Muscle of arm (tissue), 12 donors: ENCODE data around the gene CDT1. TPM values are rescaled to one million over a fixed set of nuclear protein-coding genes. Genes with fewer than 3 reads are reported as not detected.
"Not testable (repeated sequence)": the region's sequence is repeated elsewhere in the genome, so short reads cannot be mapped to it uniquely, and the experiment has no call there.

Experiments
- DNase-seq: peaks from one replicate; pipeline ENCODE4 v3.0.0-alpha.2; 2013
- polyA plus RNA-seq, 12 donors: library from polyadenylated mRNA; unstranded; fragments of 120-200 nt; gene quantifications; one replicate each; pipeline ENCODE4 v1.2.1, GENCODE V29; 2013; ENCODE audit not compliant: insufficient read length in 12 of 12

The CDT1 gene
- polyA plus RNA-seq, 12 donors, result 4.5 to 26.0 (median 6.3) TPM; not detected in 1

GRCh38 chr16:88767546-88768070 lies 36.0 kb upstream of the CDT1 start:
- DNase-seq, result no peak

- no peak for DNase-seq
These were observed 35.4 kb upstream of the CDT1 start for GRCh38 chr16:88768071-88768783.

DNA sequence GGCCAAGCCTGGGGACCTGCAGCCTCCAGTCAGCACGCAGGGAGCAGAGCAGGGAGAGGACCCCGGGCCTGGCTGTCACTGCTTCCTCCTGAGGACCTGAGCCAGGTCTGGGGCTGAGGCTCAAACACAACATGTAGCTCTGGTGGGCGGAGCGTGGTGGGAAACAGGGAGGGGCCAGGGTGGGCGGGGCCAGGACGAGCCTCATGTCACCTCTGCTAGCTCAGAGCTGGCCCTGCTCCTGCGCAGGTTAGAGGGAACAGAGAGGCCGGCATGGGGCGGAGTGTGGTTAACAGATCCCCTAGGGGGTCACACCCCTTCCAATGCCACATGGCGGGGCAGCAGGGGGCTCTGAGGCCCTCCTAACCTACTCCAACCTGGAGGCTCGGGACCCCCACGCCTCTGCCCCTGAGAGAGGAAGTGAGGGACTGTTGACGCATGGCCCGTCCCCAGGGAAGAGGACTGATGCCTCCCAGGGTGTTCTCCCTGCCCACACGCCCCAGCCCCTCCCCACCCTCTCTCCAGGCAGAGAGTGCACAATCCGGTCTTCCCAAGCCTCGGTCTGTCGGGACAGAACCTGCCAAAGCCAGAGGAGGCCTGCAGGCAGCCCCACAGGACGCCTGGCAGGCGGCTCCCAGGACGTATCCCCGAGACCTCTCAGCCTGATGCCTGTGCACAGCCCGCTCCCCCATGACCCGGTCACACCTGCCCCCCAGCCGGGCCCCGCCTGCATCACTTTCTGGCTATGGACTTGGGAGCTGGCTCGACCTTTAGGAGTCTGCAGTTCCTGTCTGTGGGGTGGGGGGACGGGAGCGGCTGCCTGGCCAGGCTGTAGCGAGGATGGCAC lies 33.8 kb upstream of the CDT1 start:
- no peak for DNase-seq

DNA sequence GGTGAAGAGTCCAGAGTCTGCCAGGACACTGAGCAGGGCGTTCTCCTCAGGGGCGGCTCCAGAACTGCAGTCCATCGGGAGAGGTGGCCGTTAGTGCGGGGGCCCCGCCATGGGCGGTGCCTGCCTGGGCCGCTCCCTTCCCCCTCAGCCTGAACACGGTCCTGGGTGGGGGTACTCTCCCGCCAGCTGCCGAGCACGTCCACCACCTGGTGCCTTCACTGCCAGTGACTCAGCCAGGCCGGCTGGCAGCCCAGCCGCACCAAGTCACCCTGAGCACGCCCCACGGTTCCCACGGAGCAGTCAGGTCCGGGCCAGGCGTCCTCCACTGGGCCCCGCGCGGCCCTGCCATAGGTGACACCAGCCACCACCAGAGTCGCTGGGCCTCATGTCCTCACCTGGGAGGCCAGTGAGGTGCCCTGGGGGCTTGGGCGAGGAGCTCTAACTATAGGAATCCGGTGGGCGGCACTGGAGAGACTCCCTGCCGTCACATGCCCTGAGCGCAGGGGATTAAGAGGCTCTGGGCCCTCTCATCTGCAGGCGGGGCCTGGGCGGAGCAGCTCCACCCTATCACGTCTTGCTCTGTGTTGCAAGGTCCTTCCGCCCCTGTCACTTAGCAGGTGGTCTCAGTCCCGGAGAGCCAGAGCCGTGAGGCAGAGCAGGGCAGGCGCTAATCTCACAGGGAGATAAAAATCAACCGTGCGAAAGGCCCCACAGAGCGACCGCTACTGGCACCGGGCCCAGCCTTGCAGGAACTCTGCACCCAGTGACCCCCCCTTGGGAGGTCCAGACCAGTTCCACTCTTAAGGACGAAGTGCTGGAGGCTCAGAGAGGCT lies 32.9 kb upstream of the CDT1 start:
- no peak for DNase-seq

DNA sequence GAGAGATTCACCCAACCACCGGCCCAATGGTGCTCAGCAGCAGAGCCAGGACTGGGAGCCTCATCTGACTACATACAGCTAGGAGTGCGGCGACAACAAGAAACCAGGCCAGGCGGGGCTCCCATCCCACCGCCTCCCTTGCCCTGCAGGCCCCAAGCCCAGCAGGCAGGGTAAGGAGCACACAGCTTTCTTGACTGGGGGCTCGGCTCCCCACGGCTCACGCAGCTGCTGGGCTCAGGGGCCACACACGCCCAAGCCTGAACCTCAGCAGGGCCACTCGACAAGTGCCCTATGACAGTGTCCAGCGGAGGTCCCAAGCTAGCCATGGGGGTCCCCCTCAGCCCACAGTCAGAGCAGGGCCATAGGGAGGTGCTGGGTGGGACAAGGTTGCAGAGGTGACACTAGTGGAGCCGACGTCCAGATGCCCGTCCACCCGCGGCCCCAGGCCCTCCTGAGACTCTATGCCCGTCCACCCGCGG lies 32.3 kb upstream of the CDT1 start:
- DNase-seq, result no peak

GRCh38 chr16:88771781-88772180 lies 31.8 kb upstream of the CDT1 start:
- not testable (repeated sequence) for DNase-seq

GRCh38 chr16:88772871-88773811 lies 30.4 kb upstream of the CDT1 start:
- peak; percentile 58 for DNase-seq

DNA sequence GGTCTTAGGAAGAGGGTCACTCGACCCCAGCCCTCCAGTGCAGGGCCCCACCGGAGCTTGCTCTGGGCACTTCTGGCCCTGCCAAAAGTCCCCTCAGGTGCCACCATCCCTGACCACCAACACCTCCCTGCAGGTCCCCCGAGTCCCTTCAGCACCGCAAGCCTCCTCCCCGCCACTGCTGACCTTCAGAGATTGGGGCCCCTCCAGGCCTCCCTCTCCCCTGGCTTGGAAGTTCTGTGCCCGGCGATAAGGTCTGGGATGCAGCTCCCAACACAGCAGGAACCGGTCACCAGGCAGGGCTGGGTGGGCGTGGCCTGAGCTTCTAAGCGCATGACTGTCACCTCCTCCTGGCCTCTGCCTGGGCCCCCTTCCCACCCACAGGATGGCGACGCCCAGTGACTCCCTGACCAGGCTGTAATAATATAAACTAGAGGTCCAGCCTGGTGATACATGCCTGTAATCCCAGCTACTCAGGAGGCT lies 29.7 kb upstream of the CDT1 start:
- DNase-seq, result no peak

DNA sequence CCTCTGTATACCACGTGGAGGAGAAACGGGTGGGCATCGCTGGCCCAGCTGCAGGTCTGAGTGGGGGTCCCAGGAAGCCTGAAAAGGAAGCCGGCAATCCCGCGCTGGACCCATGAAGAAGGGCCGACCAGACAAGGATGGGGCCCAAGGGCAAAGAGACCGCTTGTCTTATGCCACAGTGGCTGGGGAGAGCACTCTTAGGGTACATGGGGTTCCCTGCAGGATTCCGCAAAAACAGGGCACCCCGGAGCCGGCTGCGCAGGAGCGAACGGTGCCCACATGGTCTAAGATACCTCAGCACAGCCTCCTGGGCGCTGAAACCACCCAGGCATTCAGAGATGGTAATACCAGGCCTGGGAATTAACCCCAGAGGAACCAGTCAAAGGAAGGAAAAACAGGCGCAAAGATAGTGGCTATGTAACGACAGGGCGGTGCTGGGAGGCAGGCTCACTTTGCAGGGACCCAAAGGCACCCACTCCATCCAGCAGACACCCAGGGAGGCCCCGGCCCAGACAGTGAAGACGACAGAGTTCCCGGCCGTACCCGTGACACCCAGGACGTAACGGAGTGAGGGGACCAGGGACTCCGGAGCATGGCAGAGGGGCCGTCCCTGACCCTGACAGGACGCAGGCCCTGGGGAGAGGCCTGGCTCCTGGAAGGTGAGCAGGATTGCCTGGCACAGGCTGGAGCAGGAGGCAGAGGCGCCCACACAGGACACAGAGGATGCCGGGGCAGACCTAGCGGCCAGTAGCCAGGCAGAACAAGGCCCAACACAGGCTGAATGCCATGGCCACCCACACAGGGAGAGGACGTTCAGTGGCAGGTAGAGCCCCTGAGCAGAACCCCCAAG lies 28.8 kb upstream of the CDT1 start:
- DNase-seq, result no peak

DNA sequence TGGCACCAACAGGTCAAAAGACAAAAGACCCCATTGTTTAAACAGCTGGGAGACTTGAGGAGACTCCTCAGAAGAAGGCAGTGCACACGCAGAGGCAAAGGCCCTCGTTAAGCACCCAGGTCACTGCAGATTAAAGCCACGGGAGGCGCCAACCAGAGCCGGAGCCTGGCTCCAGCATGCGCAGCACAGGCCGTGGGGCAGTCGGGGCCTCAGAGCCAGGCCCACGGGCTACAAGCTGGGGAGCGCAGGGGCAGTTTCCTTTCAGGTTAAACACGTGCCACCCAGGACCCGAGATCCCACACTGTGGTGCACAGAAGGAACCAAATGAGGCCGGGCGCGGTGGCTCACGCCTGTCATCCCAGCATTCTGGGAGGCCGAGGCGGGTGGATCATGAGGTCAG lies 27.8 kb upstream of the CDT1 start:
- no peak for DNase-seq

- no peak for DNase-seq
These were observed 25.9 kb upstream of the CDT1 start for GRCh38 chr16:88777471-88778270.

DNA sequence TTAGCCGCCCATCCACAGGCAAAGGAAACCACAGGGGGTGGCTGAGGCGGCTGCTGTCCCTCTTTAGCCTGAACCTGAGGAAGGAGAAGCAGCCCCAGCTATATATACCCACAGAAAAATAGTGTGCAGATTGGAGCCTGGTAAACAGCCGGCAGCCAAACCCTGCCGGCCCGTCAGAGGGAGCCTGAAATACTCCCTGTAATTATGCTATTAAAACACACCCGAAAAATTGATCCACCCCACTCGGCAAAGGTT lies 25.4 kb upstream of the CDT1 start:
- no peak for DNase-seq

DNA sequence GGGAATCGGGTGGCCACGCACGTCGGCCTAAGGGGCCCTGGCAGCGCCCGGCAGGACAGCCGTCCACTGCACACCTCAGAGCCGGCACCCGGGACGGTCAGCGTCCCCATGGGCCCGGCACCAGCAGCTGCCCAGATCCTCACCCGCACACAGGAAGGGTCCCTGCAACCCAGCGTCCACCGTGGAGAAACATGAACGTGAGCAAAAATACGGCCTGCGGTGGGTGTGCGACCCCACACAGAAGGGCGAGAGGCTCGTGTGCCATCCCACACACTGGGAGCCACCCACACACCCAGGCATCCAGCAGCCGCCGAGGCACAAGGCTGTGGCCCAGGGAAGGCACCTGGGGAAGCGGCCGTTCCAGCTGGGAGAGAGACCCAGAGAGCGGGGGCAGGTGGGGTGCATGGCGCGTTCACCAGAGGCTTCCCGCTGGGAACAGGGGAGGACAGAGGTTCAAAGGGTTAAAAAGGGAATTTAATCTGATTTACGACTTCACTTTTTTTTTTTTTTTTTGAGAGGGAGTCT lies 25.0 kb upstream of the CDT1 start:
- no peak for DNase-seq

DNA sequence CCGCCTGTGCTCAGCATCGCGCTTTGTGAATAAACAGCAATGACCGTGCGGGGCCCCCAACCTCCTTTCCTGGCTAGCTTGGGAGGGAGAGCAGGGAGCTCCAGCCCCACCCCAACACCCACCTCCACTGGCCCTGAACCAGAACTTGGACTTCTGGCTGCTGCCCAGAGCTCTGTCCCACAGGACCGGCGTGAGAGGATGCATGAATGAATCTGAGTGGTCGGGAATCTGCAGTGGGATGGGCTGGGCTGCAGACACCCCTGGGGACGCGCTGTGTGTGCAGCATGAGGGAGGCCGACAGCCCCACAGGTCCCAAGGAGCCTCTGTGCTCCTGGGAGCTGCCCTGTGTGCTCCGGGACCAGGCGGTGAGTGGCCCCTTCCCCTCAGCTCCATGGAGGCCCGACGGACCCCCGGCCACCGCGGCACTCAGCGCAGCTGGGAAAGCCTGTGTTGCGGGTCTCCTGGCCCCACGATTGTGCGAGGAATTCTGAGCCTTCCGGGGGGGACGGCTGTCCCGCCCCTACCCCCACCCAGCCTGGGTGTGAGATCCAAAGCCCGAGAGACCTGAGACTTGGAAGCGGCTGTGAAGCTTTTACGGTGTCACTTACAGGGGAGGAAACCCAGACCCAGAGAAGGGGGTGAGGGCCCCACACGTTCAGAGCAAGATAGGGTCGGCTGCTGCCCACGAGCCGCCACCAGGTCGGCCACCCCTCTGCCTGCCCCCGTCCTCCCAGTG lies 24.0 kb upstream of the CDT1 start:
- DNase-seq, result no peak

DNA sequence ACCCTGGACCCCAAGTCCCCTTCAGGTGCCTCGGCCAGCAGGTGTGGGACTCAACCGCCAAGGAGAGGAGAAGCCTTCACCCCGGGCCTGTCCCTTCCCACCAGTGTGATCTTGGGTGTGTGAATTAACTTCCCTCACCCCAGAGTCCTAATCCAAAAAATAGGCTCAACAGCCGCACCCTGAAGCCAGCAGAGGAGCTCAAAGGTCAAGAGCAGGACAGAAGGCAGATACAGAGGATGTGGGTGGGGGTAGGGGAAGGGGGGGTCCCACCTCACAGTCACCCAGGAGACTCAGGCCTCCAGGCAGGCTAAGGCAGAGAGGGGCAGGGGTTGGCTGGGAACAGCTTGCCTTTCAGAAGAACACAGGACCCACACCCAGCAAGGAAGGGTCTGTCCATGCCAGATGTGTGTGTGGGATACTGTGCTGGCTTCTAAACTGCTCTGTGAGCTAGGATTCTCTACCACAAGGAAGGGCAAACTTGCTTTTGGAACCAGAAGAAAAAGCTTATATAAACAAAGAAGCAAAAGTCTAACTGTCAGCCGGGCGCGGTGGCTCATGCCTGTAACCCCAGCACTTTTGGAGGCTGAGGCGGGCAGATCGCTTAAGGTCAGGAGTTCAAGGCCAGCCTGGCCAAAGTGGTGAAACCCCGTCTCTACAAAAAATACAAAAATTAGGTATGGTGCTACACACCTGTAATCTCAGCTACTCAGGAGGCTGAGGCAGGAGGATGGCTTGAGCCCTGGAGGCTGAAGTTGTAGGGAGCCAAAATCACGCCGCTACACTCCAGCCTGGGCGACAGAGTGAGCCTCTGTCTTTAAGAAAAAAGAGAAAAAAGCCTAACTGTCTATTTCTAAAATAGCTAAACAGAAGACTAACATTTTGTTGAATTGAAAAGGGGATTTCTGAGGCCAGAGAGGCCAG lies 23.2 kb upstream of the CDT1 start:
- no peak for DNase-seq

DNA sequence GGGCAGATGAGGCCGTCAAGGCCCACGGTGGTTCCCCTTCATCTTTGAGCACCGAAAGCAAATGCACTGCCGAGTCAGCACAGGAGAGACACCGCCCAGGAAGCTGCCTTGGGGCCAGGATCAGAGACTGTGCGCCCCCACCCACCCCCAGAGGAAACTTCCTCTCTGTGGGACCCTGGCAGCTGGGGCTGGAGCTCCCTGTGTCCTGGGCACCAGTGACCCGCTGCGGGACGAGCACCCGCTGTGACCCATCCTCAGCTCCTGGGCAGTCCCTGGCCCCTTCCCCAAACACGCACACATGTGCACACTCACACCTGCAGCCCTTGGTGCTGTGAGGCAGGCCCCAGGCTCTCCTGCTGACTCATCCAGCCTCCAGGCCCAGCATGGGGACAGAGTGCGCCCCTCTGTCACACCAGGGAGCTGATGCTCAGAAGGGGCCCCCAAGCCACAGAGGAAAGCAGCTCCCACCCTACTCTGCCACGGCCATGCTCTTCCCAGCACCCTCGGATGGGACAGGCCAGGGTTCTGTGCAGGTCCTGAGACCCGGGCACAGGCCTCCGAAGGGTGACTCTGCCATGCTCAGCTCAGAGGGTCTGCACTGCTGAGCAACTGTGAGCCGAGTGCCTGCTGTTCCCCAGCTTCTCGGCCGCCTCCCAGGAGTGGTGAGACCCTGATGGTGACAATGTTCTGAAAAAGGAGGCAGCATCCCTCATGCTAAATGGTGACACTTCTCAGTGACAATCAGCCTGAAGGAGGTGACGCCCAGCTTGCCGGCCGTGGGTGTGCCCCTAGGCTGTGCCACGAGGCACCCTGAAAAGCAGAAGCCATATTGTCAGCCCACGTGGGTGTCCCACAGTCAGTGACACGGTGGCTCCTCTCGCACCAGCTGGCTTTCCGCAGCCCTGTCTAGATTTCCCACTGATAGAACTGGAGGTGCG lies 22.2 kb upstream of the CDT1 start:
- no peak for DNase-seq
